ENCODE measurements around the gene FLNB. TPM values are rescaled to one million over a fixed set of nuclear protein-coding genes. Genes with fewer than 3 reads are reported as not detected.

The FLNB gene
- total RNA-seq, 1 experiment from 2014 or later, result 83.4 TPM

- Histone ChIP-seq H4K8ac (replicated peaks; ENCODE audit: insufficient read length, low read depth, low read length) (no peak overlapping the region), H2BK15ac (ENCODE audit: low read depth, low read length) (no peak overlapping the region), H4K91ac (ENCODE audit: insufficient read length, low read depth, low read length) (no peak overlapping the region), H3T11ph (ENCODE audit: low read length) (no peak overlapping the region), H3K56ac (ENCODE audit: insufficient read length, low read depth, low read length) (no peak overlapping the region), H2BK120ac (ENCODE audit: low read depth, low read length, poor library complexity, severe bottlenecking) (no peak overlapping the region), H4K5ac (ENCODE audit: insufficient read length, low read depth, low read length) (no peak overlapping the region), H3K23ac (ENCODE audit: insufficient read length, low read depth, low read length) (no peak overlapping the region), H3K9me3 (ENCODE audit: control insufficient read depth, low read depth, low read length) (no peaks in the 10 kb centered on the region), H3K18ac (ENCODE audit: insufficient read length, low read depth, low read length) (no peak overlapping the region), H3K14ac (ENCODE audit: insufficient read depth, low read length) (peak overlapping the region; percentile 4; the same call in 1 of the 2 replicates), H3K27ac (ENCODE audit: insufficient read length, low read depth, low read length) (no peak overlapping the region), H3K4me1 (ENCODE audit: insufficient read depth, low read length) (peaks cover 3% of the 10 kb centered on the region; the same call in 1 of the 2 replicates), H2BK5ac (ENCODE audit: insufficient read length, low read length) (no peak overlapping the region), H3K4ac (ENCODE audit: low read depth, low read length) (no peak overlapping the region), H3K27me3 (ENCODE audit: insufficient read depth, low read length) (no peaks in the 10 kb centered on the region), H3K79me2 (ENCODE audit: insufficient read depth, low read length) (no peaks in the 10 kb centered on the region), H2AFZ (ENCODE audit: low read length) (no peak overlapping the region), H3K9ac (ENCODE audit: extremely low read depth, insufficient read length, low read length) (no peak overlapping the region), H3K23me2 (ENCODE audit: insufficient read length, low read depth, low read length, poor library complexity, severe bottlenecking) (peaks cover 4% of the 10 kb centered on the region), H4K20me1 (ENCODE audit: control insufficient read depth, insufficient read depth, insufficient read length) (no peaks in the 10 kb centered on the region), H3K79me1 (ENCODE audit: insufficient read depth, low read depth, low read length, poor library complexity, severe bottlenecking) (no peaks in the 10 kb centered on the region), H2AK5ac (ENCODE audit: insufficient read length, low read length) (no peak overlapping the region), H2BK12ac (ENCODE audit: insufficient read length, low read depth, low read length) (no peak overlapping the region), H3K4me2 (ENCODE audit: insufficient read depth, insufficient read length, low read length) (no peak overlapping the region), H2BK20ac (ENCODE audit: low read depth, low read length, poor library complexity, severe bottlenecking) (no peak overlapping the region)
- H3K27ac Mint-ChIP-seq, result no peak overlapping the region
- no peak overlapping the region for H3K4me3 Mint-ChIP-seq
- no peak for TF ChIP-seq CTCF (conservative IDR thresholded peaks at IDR 0.05)
- no peak for DNase-seq
- peaks cover 29 to 46% of the 10 kb centered on the region in 2 experiments for H3K4me1 Mint-ChIP-seq
- H3K27me3 Mint-ChIP-seq (ENCODE audit: low read depth), result peaks cover 14% of the 10 kb centered on the region
- no CpG with 5 or more reads among the region's 3 CpGs for WGBS (ENCODE audit: extremely low coverage, insufficient read length, low lambda C conversion rate)
- H3K36me3 Mint-ChIP-seq (ENCODE audit: insufficient read depth in 1 of 3, low read depth in 3 of 3), result peaks cover 0 to 8% (median 0%) of the 10 kb centered on the region in 3 experiments; a peak in 1 of 7 replicates
- H3K9me3 Mint-ChIP-seq, result no peaks in the 10 kb centered on the region
These were observed 167.9 kb downstream of the FLNB start for GRCh38 chr3:58176185-58176530.

Measured in H9 (cell line).